Activated CD4-positive, CD25-positive, alpha-beta regulatory T cell treated with anti-CD3 and anti-CD28 coated beads, Interleukin-2, amount 50 U/mL, for 16 hours (primary cell): ENCODE results near the gene LRCH1.
"Not testable (repeated sequence)": the region's sequence is repeated elsewhere in the genome, so short reads cannot be mapped to it uniquely, and the experiment has no call there.

Experiments used
- DNase-seq: peaks from one replicate; pipeline ENCODE4 v3.0.0-alpha.2; 2020; ENCODE audit warnings: low read depth, low spot score

LRCH1 gene, protein sequence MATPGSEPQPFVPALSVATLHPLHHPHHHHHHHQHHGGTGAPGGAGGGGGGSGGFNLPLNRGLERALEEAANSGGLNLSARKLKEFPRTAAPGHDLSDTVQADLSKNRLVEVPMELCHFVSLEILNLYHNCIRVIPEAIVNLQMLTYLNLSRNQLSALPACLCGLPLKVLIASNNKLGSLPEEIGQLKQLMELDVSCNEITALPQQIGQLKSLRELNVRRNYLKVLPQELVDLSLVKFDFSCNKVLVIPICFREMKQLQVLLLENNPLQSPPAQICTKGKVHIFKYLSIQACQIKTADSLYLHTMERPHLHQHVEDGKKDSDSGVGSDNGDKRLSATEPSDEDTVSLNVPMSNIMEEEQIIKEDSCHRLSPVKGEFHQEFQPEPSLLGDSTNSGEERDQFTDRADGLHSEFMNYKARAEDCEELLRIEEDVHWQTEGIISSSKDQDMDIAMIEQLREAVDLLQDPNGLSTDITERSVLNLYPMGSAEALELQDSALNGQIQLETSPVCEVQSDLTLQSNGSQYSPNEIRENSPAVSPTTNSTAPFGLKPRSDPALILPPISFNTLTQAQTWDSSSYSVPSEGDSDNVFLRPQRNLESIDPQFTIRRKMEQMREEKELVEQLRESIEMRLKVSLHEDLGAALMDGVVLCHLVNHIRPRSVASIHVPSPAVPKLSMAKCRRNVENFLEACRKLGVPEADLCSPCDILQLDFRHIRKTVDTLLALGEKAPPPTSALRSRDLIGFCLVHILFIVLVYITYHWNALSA

DNA sequence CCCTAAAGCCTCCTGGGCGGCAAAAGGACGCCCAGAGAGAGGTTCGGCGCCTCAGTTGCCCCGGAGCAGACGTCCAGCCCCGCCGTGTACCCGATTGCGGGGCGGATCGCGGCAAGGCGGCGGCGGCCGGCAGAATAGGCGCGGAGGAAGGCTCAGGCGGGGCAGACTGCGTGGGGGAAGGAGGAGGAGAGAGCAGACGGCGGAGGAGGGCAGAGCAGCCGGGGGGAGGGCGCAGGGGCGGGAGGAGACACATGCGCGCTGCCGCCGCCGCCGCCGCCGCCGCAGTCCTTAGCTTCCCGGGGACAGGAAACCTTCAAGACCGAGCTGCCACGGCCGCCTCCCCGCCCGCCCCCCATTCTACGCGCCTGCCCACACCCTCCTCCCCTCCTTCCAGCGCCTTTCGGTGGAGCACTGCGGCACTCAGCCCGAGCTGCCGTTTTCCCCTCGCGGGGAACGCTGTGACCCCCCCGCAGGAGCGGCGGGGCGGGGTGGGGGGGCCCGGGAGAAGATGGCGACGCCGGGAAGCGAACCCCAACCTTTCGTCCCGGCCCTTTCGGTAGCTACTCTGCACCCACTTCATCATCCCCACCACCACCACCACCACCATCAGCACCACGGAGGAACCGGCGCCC lies at the start of gene LRCH1:
Gene LRCH1 (plus strand): TSS at position 282 of the 632 bp plus-strand sequence. CDS start 227 bp downstream, at position 509.
- peak; percentile 64 for DNase-seq

DNA sequence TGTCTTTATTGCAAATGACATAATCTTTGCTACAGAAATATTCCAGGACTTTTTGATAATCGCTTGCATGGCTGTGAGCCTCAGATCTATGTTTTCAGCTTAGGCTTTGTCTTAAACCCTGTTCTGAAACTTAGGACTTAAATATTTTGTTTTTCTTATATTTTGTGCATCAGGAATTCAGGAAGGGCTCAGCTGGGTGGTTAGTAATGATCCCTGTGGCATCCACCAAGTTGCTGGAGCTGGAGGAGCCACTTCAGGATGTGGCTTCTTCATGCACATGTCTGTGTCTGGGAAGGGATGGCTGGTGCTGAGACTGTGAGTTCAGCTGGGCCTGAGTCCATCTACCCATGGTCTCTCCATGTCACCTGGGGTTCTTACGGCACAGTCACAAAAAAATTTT lies 48.9 kb upstream of the LRCH1 start:
- no peak for DNase-seq

DNA sequence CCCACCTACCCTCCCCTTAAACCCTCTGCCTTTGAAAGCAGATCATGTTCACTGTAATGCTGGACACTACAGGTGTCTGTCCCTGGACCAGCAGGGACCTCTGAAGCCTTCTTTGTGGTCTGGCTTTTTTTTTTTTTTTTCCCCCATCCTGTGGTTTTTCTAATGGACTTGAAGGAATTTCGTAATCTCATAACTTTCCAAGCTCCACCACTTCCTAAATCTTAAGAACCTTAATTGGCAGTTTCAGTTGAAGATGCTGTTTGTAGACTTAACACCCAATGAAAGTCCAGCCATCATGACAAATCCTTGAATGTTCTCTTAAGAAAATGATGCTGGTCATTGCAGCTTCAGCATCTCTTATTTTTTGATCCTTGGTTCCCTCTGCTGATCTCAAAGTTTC lies 45.0 kb upstream of the LRCH1 start:
- no peak for DNase-seq

DNA sequence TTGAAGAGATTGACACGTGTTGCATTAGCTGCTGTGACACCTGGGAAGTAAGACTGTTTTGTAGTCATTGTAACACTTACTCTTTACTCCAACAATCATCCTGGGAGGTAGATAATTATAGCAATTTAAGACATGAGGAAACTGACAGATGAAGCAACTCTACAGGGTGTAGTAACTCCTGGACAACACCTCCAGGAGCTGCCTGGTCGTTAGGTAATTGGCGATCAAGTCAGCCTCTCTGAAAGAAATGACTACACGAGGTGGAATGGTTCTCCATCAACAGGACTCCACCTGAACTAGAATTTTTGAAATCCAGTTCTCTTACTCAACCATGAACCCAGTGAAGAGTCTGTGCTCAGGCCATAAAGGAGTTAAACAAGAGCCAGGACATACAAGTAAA lies 43.0 kb upstream of the LRCH1 start:
- DNase-seq, result no peak

DNA sequence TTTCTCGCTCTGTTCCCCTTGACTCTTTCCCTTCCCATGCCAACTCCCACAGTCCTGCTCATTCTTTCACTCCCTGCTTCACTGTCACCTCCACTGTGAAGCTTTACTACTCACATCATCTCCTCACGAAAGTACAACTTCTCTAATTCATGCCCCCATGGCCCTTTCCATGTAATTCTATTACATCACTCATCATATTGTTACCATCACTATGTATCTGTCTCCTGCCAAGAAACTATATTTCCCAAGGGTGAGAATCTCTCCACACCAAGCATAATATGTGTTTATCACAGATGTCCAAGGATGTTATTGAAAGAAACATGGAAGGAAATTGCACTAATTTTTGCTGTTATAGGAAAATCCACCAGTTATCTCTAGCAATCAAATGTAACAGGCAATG lies 37.2 kb upstream of the LRCH1 start:
- DNase-seq, result no peak

DNA sequence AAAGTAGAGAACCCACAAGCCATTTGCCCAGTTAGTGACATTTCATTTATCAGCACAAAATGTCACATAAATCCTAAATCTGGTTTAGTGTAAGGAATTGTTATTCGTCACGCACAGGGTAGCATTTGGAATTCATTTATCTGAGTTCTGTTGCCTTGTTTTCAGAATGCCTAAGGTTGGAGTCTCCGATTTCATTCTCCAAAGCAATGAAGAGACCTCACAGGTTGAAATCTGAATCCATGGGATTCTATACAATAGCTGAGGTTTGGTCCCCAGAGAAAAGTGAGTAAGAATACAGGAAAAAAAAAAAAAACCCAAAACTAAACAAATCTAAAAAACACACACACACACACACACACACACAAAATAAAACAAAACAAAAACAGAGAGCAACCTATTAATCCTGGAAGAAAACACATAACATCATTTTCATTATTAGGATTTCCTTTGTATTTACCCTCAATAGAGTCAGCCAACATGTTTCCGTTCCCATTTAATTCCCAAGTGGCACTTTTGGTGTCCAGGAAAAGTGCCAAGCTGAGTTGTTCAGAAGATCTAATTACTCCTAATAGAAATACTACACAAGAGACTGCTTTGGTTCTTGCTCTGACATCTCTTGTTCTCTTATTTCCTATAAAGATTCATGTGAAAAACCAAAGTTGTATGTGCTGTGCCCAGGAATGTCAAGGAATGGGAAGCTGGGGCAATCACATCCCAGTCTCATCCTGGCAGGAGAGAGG lies 36.2 kb upstream of the LRCH1 start:
- DNase-seq, result no peak

DNA sequence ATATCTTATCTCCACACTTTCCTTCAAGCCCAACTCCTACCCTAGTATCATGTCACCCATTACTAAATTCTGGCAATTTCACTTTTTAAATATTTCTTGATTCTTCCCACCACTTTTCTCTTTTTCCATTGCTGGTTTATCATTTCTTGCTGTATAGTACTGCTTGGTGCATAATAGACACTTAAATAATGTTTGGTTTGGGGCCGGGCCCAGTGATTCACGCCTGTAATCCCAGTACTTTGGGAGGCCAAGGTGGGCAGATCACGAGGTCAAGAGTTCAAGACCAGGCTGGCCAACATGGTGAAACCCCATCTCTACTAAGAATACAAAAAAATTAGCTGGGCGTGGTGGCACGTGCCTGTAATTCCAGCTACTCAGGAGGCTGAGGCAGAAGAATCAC lies 35.2 kb upstream of the LRCH1 start:
- DNase-seq, result not testable (repeated sequence)

DNA sequence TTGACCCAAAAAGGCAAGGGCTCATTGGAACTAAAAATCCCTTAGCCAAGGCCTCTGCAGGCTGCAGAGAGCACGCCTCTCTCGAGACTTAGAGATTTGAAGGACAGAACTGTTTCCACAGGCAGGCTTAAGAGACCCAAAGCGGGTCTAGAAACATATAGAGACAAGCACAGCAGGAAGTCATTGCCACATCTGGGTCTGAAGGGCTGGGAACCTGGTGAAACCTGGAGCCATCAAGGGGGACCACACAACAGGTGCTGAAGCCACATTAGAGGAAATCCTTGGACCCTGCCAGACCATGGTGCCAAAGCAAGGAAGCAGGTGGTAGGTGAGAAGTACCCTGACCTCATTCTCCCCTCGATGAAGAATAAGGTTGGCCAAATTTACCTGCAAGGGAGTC lies 33.8 kb upstream of the LRCH1 start:
- no peak for DNase-seq

DNA sequence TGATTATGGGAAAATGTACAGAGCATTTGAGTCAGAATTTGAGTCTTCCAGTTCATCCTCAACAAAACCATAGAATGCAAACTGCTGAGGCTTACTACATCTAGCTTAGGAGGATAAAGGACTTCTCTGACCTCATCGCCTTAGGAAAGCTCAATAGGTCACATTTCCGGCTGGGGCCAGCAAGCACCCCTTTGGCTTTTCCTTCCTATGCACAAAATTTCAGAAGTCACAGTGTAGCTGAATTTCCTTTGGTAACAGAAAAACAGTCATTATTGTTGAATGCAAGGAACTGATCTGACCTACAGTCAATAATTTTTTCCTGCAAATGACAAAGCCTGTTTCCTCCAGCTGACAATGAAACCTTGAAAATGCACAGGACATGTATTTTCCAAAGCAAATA lies 32.8 kb upstream of the LRCH1 start:
- no peak for DNase-seq

DNA sequence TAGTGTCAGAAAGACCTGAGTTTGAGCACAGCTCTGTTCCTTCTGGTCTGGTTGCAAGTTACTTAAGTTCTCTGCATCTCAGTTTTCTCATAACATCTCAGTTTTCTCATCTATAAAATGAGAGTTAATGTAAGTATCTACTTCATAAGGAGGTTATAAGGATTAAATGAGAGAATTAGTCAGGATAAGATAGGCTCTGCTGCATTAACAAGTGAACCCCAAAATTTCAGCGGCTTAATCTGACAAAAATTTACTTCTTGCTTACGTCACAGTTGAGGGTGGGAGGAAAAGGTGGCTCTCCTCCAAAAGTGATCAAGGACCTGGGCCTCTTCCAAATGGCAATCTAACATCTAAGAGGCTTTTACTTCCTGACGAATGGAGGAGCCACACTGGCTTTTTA lies 31.5 kb upstream of the LRCH1 start:
- no peak for DNase-seq

DNA sequence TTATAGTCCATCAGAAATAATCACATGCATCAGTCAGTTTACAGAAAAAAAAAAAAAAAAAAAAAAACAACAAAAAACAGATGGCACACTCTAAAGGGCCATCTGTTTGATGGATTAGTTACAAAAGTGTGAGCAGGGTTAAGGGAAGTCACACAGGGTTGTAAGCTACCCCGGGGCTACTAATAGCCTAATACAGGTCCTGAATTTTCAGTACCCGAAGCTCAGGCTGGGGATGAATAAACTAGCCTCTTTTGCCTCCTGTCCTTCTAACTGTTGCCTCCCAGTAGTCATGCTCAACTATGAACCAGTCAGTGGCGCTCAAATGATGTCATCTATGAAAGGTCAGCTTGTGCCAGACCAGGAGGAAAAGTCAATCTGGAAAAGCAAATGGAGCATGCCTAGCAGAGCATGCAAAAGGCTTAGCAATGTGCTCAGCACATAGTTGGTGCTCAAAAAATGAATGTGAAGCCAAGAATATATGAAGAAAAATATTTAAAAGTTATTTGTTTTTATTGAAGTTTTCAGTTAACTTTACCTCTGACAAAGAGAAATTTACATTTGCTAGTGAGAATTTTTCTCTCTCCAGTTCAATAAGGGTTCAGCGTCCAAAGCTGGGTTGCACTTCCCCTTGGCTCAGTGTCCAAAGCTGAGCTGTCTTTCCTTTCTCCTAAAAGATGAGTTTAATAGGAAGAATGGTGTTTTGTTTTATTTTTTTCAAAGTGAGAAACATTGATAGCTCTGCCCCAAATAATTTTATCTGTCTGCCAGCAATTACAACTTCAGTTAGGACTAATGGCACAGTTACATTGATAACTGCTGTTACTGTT lies 30.8 kb upstream of the LRCH1 start:
- no peak for DNase-seq

DNA sequence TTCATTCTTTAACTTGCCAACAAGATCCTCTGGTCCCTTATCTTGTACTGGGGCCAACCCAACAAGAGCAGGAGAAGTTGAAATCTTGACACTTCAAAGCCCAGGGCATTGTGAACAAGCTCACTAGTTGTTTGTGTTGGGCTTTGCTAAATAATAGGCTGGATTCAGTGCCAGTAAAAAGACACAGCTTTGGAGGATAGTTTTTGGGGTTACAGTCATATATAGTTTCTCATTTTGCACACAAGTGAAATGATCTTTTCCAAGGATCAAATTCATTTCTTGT lies 30.3 kb upstream of the LRCH1 start:
- no peak for DNase-seq

DNA sequence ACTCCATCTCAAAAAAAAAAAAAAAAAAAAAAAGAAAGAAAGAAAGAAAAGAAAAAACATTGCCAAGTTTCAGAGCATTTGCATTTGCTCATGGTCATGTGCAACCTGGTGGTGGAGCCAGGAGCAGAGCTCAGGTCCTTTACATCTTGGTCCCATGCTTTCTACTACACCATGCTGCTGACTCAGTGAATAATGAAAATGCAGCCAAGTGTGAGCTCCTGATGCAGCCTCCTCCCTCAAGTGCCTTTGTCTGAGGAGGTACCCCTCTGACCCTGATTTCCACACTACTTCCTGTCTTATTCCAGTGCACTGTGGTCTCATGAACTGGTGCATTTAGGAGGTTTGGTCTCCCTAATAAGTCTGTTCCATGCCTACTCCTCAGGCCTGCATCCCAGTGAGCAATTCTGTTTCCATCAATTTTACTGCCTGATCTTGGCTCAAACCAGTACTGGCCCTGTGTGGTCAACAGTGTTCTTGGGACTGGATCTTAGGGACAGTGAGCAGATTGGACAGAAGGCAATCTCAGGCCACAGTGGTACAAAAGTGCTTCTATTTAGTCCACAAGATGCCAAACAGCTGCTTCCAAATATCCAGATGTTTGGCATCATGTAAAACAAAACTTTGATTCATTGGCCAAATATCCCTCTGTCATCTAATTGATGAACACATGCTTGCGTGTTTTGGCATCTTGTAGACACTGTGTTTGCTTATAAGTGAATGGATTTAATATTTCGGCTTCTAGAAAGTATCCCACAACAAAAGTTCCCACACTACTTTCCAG lies 28.8 kb upstream of the LRCH1 start:
- DNase-seq, result no peak

DNA sequence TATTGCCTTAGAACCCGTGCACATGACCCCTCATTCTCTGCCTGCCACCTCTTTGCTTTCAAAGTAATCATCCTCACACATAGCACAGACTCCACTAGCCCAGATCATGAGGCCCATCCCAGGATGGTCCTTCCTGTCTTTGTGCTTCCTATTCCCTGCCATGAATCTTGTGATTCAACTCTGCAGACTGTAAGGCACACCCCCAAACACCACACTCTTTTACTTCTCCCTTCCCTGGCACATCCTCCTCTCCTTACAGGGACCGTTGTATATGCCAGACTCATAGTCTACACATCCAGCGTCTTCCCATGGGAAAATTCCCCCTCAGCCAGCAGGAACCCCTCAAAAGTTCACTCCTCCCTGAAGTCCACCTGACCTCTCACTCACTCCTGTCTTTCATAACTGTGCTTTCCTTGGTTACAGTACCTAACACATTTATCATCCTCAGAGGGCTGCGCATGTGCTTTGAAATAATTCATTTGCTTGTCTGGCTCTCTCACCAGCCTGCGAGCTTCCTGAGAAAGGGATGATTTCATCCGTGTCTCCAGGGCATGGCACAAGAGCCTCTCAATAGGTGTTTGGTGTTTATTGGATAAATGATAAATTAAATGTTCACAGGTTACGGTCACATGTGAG lies 26.8 kb upstream of the LRCH1 start:
- DNase-seq, result no peak

DNA sequence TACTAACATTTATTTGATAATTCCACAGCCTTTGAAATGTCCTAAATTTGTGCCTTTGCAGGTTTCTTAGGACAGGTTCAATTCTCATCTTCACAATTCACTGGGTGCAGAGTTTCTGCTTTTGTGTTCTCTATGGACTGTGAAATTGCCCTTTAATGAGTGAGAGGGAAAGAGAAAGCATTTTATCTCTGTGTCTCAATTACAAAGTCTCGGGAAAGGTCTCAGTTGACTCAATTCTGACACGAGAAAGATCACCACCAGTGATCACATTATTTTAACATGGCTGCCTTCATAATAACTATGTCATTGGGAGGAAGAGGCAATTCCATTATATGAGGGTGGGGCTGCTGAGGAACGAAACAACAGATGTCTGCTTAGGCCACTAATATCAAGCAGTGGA lies 26.2 kb upstream of the LRCH1 start:
- DNase-seq, result no peak

DNA sequence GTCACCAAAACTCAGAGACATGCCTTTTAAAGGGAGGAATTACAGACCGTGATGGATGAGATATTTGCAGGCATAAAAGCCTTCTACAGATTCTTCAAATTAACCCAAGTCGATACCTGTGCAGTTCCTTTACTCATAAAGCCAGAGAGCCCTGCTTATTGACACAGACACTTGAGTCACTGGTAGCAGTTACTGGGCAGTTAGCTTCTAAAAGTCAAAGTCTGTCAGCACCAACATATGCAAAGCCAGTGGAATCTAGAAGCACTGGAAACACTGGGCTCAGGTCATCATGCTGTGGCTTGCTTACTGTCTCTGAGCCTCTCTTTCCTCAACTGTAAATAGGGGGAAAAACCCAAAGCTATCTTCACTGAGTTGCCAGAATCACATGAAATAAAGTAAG lies 25.7 kb upstream of the LRCH1 start:
- DNase-seq, result no peak

DNA sequence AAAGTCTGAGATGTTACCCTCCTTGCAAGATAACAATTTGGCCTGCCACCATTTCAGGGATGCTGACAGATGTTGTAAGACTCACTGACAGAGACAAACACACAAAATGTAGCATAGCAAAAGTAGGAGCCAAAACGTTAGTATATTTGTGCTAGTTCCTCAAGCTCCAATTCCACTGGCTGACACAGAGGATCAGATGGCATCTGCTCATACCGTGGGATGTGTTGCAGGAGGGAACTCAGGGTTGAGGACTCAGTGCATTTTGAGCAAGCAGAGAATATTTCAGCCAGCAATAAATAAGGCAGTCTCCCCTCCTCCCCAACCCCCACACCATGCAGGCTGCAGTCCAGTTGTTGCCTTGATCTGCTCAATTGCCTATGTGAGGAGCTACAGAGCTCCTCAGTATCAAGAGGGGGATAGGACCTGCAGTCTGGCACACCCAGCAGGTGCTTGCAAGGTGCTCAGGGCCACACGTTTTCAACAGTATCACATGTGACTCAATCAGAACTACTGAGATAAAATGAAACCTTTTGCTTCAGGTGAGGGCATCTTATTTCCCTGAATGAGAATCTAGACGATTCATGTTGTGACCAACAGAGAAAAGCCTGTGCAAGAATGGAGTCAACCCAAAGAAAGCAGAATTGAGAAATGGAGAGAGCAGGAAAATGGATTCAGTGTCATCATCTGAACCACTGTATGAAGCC lies 23.6 kb upstream of the LRCH1 start:
- no peak for DNase-seq

DNA sequence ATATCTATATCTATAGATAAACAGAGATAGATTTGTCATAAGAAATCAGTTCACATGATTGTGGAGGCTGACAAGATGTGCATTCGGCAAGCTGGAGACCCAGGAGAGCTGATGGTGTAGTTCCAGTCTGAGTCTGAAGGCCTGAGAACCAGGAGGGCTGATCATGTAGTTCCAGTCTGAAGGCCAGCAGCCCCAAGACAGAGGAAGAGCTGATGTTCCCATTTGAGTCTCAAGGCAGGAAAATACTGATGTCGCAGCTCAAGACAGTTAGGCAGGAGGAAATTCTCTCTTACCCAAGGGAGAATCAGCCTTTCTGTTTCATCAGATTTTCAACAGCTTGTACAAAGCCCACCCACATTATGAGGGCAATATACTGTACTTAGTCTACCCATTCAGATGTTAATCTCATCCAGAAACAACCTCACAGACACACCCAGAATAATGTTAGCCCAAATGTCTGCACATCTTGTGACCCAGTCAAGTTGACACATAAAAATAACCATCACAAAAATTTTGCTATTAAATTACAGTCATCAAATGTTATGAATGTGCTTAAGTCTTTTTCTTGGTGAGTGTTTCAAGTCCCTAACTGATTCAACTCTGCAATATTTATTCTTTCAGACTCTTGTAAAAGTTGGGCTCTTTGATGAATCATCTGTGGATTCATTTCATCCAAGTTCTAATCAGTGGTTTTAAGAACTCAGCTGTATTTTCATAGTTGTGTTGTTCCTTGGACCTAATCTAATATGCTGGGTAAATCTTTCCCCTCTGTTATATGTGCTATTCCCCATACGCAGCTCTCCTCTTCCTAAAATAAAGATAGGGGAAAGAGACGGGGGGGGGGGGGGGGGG lies 22.7 kb upstream of the LRCH1 start:
- DNase-seq, result no peak
